Suprapubic skin (tissue), 4 donors: ENCODE results near the gene ADD3.

Experiments used
- CTCF ChIP-seq, 2 donors: fragments of 200-600 bp in 1 of 2; fragments of 450-650 bp in 1 of 2; sonication (generic) in 1 of 2; IDR thresholded peaks; one replicate each; pipeline ENCODE4 v1.5.1; 2016 to 2019; ENCODE audit warnings: antibody characterized with exemption in 2 of 2, mild to moderate bottlenecking in 1 of 2, moderate library complexity in 1 of 2
- EP300 ChIP-seq: sonication (generic); formaldehyde crosslinking; IDR thresholded peaks from one replicate; pipeline ENCODE4 v1.6.1; 2017; ENCODE audit warnings: antibody characterized with exemption
- POLR2A ChIP-seq, 2 donors: fragments of 450-650 bp; IDR thresholded peaks; one replicate each; pipeline ENCODE4 v1.6.1; 2017; ENCODE audit warnings: antibody characterized with exemption in 2 of 2, mild to moderate bottlenecking in 2 of 2, moderate library complexity in 2 of 2
- POLR2AphosphoS5 ChIP-seq, 3 donors: sonication (generic); formaldehyde crosslinking; IDR thresholded peaks; one replicate each; pipeline ENCODE4 v1.6.1; 2017; ENCODE audit warnings: antibody characterized with exemption in 3 of 3

DNA sequence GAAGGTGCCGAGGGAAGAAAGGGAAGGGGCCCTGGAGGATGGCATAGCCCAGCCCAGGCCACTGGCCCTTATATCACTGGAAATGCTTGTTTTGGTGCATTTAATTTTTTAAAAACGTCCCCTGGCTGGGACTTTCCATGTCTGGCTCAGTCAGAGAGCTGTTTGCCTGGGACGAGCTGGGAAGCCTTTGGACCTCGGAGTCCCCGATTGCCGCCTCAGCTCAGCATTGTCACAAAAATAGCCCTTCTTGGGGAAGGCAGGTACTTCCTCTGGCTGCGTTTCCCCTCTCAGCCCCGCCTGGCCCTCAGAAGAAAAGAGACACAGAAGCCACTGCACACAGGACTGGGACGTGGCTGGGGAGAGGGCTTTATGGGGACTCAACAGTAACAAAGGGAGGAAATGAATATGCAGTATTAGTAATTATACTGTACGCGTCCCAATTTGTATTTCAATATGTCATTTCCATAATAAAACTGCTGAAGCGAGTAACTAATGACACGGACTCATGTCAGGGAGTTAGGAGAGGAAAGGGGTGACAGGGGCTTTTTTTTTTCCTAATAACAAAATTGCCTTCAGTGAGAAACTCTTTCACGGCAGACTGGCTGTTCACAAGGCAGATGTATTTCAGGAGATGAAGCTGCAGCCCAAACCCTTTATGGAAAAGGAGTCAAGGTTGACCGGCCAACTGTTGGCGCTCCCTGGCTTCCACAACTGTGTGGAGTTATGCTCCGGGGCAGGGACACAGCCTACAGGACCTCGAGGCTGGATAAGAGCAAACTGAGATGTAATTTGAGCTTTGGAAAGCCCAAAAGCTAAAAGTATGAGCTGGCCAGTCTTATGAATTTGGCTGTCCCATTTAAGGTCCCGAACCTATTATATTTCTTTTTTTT lies 168.6 kb downstream of the ADD3 start:
- TF ChIP-seq CTCF (IDR thresholded peaks at IDR 0.05) (no peak), POLR2A (IDR thresholded peaks at IDR 0.05) (no peak), POLR2AphosphoS5 (IDR thresholded peaks at IDR 0.05) (no peak), EP300 (no peak)
